Kidney glomerular epithelial cell (primary cell): Measurements from ENCODE around the gene PDGFA.
A peak's percentile ranks its signal among the peaks of the same experiment; 100 is the strongest.
"Not testable (repeated sequence)": the region's sequence is repeated elsewhere in the genome, so short reads cannot be mapped to it uniquely, and the experiment has no call there.

Experiments
- DNase-seq: peaks from one replicate; lab custom pipeline; 2025; lab: John Stamatoyannopoulos, UW

Gene PDGFA

GRCh38 chr7:552151-552867, 32.7 kb upstream of the PDGFA start:
- DNase-seq: not testable (repeated sequence)

- DNase-seq: not testable (repeated sequence)
Measured at GRCh38 chr7:551615-551970, 31.9 kb upstream of the PDGFA start.

- DNase-seq: no peak
Measured at GRCh38 chr7:550881-551614, 31.4 kb upstream of the PDGFA start.

- DNase-seq: no peak
Measured at GRCh38 chr7:549891-550625, 30.4 kb upstream of the PDGFA start.

- no peak for DNase-seq
Measured at GRCh38 chr7:549066-549890, 29.6 kb upstream of the PDGFA start.

- DNase-seq: no peak
Measured at GRCh38 chr7:548401-548800, 28.8 kb upstream of the PDGFA start.

GRCh38 chr7:545470-545869, 25.8 kb upstream of the PDGFA start:
- DNase-seq: no peak

- DNase-seq: no peak
Measured at GRCh38 chr7:544338-545221, 24.9 kb upstream of the PDGFA start.

- DNase-seq: no peak
Measured at GRCh38 chr7:543501-544337, 24.1 kb upstream of the PDGFA start.

GRCh38 chr7:542713-543500, 23.3 kb upstream of the PDGFA start:
- peak; percentile 81 for DNase-seq

GRCh38 chr7:542131-542712, 22.6 kb upstream of the PDGFA start:
- DNase-seq: no peak

- no peak for DNase-seq
Measured at GRCh38 chr7:541661-542060, 22.0 kb upstream of the PDGFA start.

GRCh38 chr7:540997-541396, 21.4 kb upstream of the PDGFA start:
- no peak for DNase-seq

- no peak for DNase-seq
Measured at GRCh38 chr7:540579-540978, 20.9 kb upstream of the PDGFA start.

GRCh38 chr7:539731-540411, 20.2 kb upstream of the PDGFA start:
- DNase-seq: peak; percentile 86

GRCh38 chr7:538764-539685, 19.4 kb upstream of the PDGFA start:
- DNase-seq: peak; percentile 63

- peak; percentile 80 for DNase-seq
Measured at GRCh38 chr7:537911-538634, 18.4 kb upstream of the PDGFA start.
